ENCODE results near the gene TSC22D1. TPM values are rescaled to one million over a fixed set of nuclear protein-coding genes. Genes with fewer than 3 reads are reported as not detected.

The TSC22D1 gene
- total RNA-seq, 3 donors from 2014 or later: 74.2 to 235 (median 232) TPM

GRCh38 chr13:44470638-44471562 lies 105.2 kb downstream of the TSC22D1 start:
- Histone ChIP-seq H3K9me3 (no peaks in the 10 kb centered on the region), H3K4me1 (no peaks in the 10 kb centered on the region), H3K36me3 (no peaks in the 10 kb centered on the region), H3K27me3 (no peaks in the 10 kb centered on the region), H3K27ac (no peak overlapping the region), H3K4me3 (no peak overlapping the region)
- no peak for DNase-seq (ENCODE audit: low spot score in 2 of 2)
- intact Hi-C loops (cut with DNase I; ENCODE audit: low total_unique reads): loop anchor here (10.0 kb wide), 1 partner anchor 566 kb away; no protein-coding TSS in a partner anchor
- TF ChIP-seq POLR2A (IDR thresholded peaks at IDR 0.05): no peak
- peak; percentile 28 to 64 (median 56) for TF ChIP-seq CTCF (IDR thresholded peaks at IDR 0.05)
- TF ChIP-seq POLR2AphosphoS5 (IDR thresholded peaks at IDR 0.05): no peak

- H3K4me1 ChIP-seq: no peaks in the 10 kb centered on the region
- no peaks in the 10 kb centered on the region for H3K9me3 ChIP-seq
- intact Hi-C loops (cut with DNase I; ENCODE audit: low total_unique reads): no loop called here
- no peak overlapping the region for H3K4me3 ChIP-seq
- no peak overlapping the region for H3K27ac ChIP-seq
- H3K36me3 ChIP-seq: no peaks in the 10 kb centered on the region
- TF ChIP-seq CTCF (IDR thresholded peaks at IDR 0.05) (no peak), POLR2A (IDR thresholded peaks at IDR 0.05) (no peak)
- no peak for DNase-seq (ENCODE audit: low spot score in 2 of 2)
- no peaks in the 10 kb centered on the region for H3K27me3 ChIP-seq
Measured at GRCh38 chr13:44468874-44469273, 107.3 kb downstream of the TSC22D1 start.

GRCh38 chr13:44465318-44465717 lies 110.8 kb downstream of the TSC22D1 start:
- no peak for DNase-seq (ENCODE audit: low spot score in 2 of 2)
- H3K36me3 ChIP-seq: no peaks in the 10 kb centered on the region
- H3K4me1 ChIP-seq: no peaks in the 10 kb centered on the region
- TF ChIP-seq CTCF (IDR thresholded peaks at IDR 0.05) (no peak), POLR2A (IDR thresholded peaks at IDR 0.05) (no peak), POLR2AphosphoS5 (IDR thresholded peaks at IDR 0.05) (no peak)
- H3K4me3 ChIP-seq: no peak overlapping the region
- H3K9me3 ChIP-seq: no peaks in the 10 kb centered on the region
- no peaks in the 10 kb centered on the region for H3K27me3 ChIP-seq
- no peak overlapping the region for H3K27ac ChIP-seq
- intact Hi-C loops (cut with DNase I; ENCODE audit: low total_unique reads): no loop called here

GRCh38 chr13:44464471-44464870 lies 111.7 kb downstream of the TSC22D1 start:
- Histone ChIP-seq H3K27ac (no peak overlapping the region), H3K36me3 (no peaks in the 10 kb centered on the region), H3K4me1 (no peaks in the 10 kb centered on the region), H3K4me3 (no peak overlapping the region), H3K9me3 (no peaks in the 10 kb centered on the region), H3K27me3 (no peaks in the 10 kb centered on the region)
- intact Hi-C loops (cut with DNase I; ENCODE audit: low total_unique reads): no loop called here
- no peak for DNase-seq (ENCODE audit: low spot score in 2 of 2)
- TF ChIP-seq CTCF (IDR thresholded peaks at IDR 0.05) (no peak), POLR2AphosphoS5 (IDR thresholded peaks at IDR 0.05) (no peak), POLR2A (IDR thresholded peaks at IDR 0.05) (no peak)

GRCh38 chr13:44463759-44464158 lies 112.4 kb downstream of the TSC22D1 start:
- TF ChIP-seq POLR2AphosphoS5 (IDR thresholded peaks at IDR 0.05) (no peak), POLR2A (IDR thresholded peaks at IDR 0.05) (no peak), CTCF (IDR thresholded peaks at IDR 0.05) (no peak)
- Histone ChIP-seq H3K4me1 (no peaks in the 10 kb centered on the region), H3K36me3 (no peaks in the 10 kb centered on the region), H3K4me3 (no peak overlapping the region), H3K27me3 (no peaks in the 10 kb centered on the region), H3K9me3 (no peaks in the 10 kb centered on the region), H3K27ac (no peak overlapping the region)
- no peak for DNase-seq (ENCODE audit: low spot score in 2 of 2)
- intact Hi-C loops (cut with DNase I; ENCODE audit: low total_unique reads): no loop called here
